GM19467 (cell line): Measurements from ENCODE around the gene TUBB4B.
"Not testable (repeated sequence)": the region's sequence is repeated elsewhere in the genome, so short reads cannot be mapped to it uniquely, and the experiment has no call there.

Experiments used
- ATAC-seq: cut with Tn5 transposase; IDR thresholded peaks from one replicate; pipeline ENCODE4 v1.9.1; 2021; ENCODE audit warnings: mild to moderate bottlenecking, moderate library complexity; ENCODE audit not compliant: unreplicated experiment

Gene TUBB4B

DNA sequence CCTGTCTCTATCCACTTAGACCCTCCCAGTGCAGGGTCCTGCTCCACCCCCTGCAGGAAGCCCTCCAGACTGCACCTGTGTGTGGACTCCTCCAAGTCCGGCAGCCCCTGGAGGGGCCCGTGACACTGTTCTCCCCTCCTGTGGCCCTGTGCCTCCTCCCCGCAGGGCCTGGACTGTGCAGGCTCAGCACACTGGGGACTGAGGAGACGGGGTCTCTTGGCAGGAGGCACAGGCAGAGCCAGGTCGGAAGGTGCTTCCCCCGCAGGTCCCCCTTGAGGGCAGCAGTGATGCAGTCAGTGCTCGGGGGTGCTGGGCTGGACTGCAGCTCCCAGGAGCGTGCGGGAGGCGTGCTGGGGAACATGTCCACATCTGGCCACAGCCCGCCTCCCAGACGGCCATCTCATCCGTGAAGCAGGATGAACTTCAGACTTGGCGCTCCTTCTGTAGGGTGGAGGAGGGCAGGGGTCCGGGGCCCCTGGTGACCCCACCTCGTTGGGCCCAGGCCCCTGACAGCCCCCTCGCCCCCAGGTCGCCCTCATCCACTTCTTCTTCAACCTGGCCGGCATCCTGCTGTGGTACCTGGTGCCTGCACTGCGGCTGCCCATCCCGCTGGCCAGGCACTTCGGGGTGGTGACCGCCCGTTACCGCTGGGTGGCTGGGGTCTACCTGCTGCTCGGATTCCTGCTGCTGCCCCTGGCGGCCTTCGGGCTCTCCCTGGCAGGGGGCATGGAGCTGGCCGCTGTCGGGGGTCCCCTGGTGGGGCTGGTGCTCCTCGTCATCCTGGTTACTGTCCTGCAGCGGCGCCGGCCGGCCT lies 5.5 kb upstream of the TUBB4B start:
- ATAC-seq = no peak

DNA sequence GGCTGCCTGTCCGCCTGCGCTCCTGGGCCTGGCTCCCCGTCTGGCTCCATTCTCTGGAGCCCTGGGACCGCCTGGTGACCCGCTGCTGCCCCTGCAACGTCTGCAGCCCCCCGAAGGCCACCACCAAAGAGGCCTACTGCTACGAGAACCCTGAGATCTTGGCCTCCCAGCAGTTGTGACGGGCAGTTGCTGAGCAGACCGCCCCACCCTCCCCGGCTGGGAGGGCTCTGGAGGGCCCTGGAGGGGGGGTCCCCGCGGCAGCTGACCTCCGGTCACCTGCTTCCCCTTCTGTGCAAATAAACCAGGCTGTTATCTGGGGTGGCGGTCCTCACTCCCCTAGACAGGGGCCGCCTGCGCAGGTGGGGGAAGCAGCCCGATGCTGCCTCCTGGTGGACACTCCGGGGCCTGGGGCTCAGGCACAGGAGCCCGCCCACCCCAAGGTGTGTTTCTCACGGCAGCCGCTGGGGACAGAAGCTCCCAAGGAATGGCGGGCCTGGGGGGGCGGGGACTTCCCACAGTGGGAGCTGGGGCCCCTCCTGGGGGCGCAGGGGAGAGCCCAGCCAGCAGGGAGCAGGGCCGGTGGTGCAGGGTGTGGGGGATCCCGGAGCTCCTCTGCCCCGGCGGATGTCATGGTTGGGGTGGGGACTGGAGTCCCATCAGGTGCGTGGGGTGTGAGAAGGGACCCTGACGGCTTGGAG lies 4.7 kb upstream of the TUBB4B start:
- no peak for ATAC-seq

DNA sequence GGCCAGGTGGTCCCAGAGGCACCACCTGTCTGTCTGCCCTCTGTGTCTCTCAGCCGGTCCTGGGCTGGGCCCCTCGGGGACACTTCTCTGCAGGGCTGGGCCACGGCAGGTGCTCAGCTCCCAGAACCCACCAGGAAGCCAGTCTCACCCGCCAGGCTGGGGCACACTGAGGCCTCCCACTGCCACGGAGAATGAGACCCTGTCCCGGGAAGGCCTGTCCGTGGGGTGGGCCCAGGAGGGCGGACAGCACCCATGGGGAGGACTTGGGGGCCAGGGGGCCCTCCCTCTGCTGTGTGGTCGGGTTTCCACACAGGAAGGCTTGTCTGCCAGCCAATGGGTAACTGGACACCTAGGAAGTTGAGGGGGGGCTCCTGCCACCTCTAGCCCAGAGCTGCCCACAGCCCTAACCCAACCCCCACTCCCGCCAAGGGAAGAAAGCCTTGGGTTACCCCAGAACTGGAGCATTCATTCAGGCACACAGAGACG lies 4.1 kb upstream of the TUBB4B start:
- no peak for ATAC-seq

DNA sequence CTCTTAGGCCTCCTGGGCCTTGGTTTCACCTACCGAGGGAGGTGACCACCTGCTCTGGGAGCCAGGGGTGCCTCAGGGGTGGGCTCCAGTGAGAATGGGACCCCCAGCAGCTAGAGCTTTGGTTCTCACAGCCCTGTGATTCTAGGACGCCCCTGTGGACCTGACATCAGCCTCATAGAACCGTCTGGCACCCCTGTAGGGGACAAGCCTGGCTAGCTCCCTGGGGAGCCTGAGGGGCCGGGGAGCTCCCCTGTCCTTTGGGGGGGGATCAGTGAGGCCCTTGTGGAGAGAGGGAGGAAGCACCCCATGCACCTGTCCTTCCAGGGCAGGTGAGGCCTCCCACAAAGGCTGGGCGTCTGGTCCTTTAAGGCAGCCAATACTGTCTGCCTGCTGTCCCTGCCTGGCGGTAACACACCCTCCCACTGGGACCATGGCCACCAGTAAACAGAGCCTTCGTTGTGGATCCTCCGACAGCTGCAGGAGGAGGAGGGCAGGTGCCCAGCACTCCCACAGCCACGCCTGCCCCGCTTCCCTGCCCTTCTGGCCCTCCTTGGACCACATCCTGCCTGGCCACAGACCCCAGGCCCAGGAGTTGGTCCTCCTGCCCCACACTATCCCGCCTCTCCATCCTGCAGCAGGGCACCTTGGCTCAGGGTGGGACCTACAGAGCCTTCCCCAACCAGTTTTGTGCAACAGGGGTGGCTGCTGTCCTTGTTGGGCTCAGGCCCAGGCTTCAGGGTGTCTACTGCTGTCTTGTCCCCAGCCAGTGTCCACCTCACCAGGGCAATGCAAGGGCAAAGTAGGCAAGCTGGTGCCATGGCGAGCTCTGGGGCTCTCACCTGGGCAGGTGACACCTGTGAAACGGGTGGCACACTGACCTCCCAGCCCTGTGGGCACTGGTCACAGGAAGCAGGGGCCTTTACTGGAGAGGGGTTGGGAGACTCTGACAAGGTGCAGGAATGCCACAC lies 3.0 kb upstream of the TUBB4B start:
- no peak for ATAC-seq

DNA sequence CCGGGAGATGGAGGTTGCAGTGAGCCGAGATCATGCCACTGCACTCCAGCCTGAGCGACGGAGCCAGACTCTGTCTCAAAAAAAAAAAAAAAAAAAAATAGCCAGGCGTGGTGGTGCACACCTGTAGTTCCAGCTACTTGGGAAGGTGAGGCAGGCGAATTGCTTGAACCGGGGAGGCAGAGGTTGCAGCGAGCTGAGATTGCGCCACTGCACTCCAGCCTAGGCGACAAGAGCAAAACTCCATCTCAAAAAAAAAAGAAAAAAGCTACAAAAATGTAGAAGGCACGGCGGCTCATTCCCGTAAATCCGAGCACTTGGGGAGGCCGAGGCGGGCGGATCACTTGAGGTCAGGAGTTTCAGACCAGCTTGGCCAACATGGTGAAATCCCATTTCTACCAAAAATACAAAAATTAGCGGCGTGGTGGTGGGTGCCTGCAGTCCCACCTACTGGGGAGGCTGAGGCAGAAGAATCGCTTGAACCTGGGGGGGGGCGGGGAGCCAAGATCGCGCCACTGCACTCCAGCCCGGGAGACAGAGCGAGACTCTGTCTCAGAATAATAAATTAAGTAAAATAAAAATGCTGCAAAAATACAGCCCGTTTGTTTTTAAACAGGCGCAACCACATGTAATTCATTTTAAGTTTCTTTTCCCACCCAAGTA lies 1.4 kb upstream of the TUBB4B start:
- ATAC-seq = not testable (repeated sequence)

- ATAC-seq = peak; percentile 16
Observed at GRCh38 chr9:137240318-137240840, 708 bp upstream of the TUBB4B start.

GRCh38 chr9:137241490-137242268 lies 592 bp downstream of the TUBB4B start:
- ATAC-seq = peak; percentile 3

- no peak for ATAC-seq
Observed at GRCh38 chr9:137242269-137243203, 1.4 kb downstream of the TUBB4B start.

DNA sequence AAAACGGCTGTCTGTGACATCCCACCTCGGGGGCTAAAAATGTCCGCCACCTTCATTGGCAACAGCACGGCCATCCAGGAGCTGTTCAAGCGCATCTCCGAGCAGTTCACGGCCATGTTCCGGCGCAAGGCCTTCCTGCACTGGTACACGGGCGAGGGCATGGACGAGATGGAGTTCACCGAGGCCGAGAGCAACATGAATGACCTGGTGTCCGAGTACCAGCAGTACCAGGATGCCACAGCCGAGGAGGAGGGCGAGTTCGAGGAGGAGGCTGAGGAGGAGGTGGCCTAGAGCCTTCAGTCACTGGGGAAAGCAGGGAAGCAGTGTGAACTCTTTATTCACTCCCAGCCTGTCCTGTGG lies 2.2 kb downstream of the TUBB4B start:
- ATAC-seq = not testable (repeated sequence)

DNA sequence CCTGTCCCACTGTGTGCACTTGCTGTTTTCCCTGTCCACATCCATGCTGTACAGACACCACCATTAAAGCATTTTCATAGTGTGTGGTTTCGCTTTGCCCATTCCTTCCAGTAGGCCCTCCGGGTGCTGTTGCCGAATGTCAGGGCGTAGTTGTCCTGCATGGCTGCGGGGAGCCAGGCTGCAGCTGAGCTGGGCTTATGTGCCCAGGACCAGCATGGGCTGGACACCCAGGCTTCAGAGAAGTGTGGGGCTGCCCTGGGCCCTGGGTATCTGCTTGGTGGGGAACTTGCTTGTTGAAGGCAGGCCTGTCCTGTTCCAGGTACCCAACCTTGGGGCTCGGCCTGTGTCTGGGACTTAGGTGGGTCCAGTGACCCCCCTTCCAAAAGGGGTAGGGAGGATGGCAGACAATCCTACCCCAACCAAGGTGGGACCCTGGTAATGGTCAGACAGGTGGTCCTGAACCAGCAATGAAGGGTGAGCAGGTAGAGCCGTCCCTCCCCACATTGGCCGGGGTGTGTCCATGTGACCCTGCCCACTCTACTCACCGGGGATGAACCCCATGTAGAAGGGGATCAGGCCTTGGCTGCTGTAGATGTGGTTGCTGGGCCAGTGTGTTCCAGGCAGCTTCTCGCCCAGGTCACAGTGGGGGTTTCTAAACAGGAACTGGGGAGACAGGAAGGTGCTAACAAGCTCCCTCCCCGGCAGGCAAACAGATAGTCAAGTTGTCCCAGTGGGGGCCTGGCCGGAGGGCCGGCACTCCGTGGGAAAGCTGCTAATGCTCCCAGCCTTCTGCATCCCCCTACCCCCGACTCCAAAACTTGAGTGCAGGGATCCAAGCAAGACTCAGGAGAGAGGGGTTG lies 2.8 kb downstream of the TUBB4B start:
- no peak for ATAC-seq

DNA sequence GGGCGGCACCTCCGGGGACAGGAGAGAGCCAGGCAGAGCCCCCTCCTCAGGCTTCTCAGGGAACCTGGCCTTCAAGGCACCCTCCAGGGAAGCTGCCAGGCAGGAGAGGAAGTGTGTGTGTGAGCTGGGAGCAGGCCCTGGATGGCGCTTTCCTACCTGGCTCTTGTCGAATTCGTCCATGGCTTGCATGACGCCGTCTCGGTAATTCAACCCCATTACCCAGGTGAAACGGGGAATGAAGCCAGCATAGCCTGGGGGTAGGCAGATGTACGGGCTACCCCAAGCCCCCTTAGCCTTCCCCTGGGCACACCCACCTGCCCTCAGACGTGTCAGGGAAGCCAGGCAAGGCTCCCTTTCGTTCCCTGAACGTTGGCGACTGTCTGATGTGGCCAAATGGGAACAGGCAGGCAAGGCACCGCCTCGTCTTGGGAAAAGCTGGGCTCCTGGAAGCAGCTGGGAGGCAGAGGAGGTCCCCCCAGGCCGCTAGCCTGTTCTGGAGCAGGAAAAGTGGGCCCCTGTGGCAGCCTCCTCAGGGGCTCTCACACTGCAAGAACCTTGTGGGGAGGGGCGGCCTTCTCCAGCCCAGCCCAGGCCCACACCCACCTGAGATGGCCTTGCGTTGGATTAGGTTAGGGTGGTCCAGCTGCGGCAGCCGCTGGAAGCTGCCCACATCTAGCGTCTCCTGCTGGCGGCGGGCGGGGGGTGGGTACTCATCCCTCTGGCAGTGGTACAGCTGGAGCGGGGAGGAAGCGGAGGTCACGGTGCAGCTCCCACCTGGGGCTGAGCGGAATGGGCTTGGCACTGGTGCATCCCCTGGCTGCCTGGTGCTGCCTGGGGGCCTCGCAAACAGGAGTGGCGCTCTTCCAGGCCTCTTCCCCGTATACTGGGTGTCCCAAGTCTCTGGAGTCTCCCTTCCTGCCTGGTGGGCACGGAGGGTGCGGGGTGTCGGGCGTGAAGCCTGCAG lies 3.7 kb downstream of the TUBB4B start:
- ATAC-seq = no peak

DNA sequence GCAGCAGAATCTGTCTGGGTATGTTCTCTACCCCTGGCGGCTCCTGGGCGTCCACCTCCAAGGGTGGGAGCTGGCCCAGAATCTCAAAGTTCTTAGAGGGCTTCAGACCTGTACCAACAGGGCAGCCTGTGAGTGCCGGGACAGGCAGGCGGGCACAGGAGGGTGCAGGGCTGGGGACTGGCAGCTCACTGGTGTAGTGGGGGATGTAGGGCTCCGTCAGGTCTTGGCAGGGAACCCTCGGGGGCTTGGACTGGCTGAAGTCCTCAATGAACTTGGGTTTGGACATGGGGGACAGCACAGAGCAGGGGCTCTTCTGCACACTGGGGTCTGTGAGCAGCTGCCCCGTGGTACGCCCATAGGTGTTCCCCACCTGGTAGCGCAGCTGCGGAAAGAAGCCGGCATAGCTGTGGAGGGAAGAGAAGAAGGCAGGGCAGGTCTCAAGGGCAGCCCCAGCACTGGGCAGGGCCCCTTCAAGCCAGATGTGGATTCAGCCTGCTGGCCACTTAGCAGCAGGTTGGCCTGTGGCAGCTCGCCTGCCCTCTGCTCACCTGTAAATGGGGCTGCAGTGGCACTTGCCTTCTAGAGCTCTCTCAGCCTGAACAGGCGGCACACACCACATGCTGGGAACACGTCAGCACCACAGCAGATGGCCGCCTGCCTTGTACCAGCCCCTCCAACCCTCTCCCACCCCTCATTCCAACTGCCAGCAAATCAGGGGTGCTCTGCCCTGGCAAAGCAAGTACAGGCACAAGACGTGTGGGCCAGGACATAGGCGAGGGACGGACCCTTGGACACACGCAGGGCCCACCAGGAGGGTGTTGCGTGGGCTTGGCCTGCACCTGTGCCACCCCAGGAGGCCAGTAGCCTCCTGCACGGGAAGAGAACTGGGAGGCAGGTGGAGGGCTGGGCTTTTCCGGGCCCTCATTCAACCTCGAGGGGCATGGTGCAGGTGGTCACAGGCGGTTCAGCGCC lies 4.6 kb downstream of the TUBB4B start:
- no peak for ATAC-seq

- no peak for ATAC-seq
Observed at GRCh38 chr9:137247135-137247915, 6.2 kb downstream of the TUBB4B start.

DNA sequence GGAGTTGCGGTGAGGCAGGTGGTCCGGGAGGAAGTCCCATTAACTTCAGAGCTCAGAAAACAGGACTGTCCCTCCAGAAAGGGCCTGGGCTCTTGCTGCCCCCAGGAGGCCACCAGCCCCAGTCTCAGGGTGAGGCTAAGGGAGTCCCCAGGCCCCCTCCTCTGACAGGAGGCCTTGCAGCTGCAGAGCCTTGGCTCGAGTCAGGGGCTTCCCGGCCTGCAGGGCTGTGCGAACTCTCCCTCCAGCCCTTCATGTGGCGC lies 6.8 kb downstream of the TUBB4B start:
- ATAC-seq = no peak
